ENCODE results near the gene CRTC3. TPM values are rescaled to one million over a fixed set of nuclear protein-coding genes. Genes with fewer than 3 reads are reported as not detected.

The CRTC3 gene
- total and polyA plus RNA-seq, 2 experiments from 2014 or later, result 15.1 to 24.5 TPM

DNA sequence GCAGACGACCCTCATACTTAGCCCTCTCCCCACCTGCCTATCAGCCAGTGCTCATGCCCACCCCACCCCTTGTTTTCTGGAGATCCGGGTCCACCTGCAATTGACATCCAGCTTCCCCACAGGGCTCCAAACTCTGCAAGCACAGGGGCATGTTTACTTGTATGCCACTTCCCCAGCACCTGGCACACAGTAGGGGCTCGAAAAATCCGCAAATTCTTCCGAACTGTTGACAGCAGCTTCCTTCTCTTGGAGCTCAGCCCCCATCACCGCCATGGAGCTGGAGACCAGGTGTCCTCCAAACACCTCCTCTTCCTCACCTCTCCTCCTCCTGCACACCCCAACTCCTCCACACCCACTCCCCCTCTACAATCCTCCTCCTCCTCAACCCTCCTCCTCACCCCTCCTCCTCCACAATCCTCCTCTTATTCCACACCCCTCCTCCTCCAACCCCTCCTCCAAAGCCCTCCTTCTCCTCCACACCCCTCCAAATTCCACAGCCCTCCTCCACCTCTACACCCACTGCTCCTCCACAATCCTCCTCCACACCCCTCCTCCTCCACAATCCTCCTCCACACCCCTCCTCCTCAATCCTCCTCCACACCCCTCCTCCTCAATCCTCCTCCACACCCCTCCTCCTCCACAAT lies 117.1 kb downstream of the CRTC3 start:
- H3K27me3 ChIP-seq, result no peaks in the 10 kb centered on the region
- no peak for DNase-seq (ENCODE audit: low read depth in 1 of 2, low spot score in 1 of 2)
- no peaks in the 10 kb centered on the region for H3K9me3 ChIP-seq (ENCODE audit: low read depth)
- no peaks in the 10 kb centered on the region for H3K4me1 ChIP-seq (ENCODE audit: low read depth)
- no peak overlapping the region for H3K27ac ChIP-seq
- H3K36me3 ChIP-seq, result peaks cover 10% of the 10 kb centered on the region
- TF ChIP-seq, protein P1, sequence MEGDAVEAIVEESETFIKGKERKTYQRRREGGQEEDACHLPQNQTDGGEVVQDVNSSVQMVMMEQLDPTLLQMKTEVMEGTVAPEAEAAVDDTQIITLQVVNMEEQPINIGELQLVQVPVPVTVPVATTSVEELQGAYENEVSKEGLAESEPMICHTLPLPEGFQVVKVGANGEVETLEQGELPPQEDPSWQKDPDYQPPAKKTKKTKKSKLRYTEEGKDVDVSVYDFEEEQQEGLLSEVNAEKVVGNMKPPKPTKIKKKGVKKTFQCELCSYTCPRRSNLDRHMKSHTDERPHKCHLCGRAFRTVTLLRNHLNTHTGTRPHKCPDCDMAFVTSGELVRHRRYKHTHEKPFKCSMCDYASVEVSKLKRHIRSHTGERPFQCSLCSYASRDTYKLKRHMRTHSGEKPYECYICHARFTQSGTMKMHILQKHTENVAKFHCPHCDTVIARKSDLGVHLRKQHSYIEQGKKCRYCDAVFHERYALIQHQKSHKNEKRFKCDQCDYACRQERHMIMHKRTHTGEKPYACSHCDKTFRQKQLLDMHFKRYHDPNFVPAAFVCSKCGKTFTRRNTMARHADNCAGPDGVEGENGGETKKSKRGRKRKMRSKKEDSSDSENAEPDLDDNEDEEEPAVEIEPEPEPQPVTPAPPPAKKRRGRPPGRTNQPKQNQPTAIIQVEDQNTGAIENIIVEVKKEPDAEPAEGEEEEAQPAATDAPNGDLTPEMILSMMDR (IDR thresholded peaks at IDR 0.05; ENCODE audit: low read depth, low read length), result no peak
- H3K4me3 ChIP-seq, result no peak overlapping the region

DNA sequence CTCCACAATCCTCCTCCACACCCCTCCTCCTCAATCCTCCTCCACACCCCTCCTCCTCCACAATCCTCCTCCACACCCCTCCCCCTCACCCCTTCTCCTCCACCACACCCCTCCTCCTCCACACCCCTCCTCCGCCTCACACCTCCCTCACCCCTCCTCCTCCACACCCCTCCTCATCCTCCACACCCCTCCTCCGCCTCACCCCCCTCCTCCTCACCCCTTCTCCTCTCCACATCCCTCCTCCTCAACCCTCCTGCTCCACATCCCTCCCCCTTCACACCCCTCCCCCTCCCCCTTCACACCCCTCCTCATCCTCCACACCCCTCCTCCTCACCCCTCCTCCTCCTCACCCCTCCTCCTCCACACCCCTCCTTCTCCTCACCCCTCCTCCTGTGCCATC lies 117.6 kb downstream of the CRTC3 start:
- Histone ChIP-seq H3K4me3 (no peak overlapping the region), H3K4me1 (ENCODE audit: low read depth) (no peaks in the 10 kb centered on the region), H3K27ac (no peak overlapping the region), H3K27me3 (no peaks in the 10 kb centered on the region), H3K9me3 (ENCODE audit: low read depth) (no peaks in the 10 kb centered on the region), H3K36me3 (peaks cover 10% of the 10 kb centered on the region)
- TF ChIP-seq, protein P1 (IDR thresholded peaks at IDR 0.05; ENCODE audit: low read depth, low read length), result no peak
- no peak for DNase-seq (ENCODE audit: low read depth in 1 of 2, low spot score in 1 of 2)

DNA sequence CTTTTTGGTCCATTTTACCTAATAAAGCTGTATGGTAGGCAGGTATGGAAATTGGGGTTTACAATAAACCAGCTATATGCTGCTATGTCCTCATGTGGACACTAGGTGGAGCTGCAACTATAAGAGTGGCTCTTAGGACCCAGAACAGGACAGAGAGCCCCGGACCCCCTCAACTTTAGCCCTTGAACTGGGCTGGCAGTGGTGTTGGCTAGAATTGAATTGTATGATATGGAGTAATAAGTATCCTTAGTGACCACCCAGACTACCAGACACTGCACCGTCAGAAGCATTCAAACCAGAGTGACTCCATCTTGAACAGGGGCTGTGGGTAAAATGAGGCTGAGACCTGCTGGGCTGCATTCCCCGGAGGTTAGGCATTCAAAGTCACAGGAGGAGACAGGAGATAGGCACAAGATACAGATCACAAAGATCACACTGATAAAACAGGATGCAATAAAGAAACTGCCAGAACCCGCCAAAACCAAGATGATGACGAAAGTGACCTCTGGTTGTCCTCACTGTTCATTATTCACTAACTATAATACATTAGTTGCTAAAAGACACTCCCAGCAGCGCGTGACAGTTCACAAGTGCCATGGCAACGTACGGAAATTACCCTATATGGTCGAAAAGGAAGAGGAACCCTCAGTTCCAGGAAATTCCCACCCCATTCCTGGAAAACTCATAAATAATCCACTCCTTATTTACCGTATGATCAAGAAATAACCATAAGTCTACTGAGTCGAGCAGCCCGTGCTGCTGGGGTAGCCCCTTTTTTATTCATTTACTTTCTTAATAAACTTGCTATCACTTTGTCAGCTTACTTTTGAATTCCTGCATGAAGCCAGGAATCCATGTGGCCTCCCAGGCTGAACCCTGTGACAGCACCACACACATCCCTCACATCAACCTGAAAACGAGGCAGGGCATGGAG lies 118.7 kb downstream of the CRTC3 start:
- Histone ChIP-seq H3K4me3 (no peak overlapping the region), H3K27me3 (no peaks in the 10 kb centered on the region), H3K27ac (no peak overlapping the region), H3K36me3 (peaks cover under 1% of the 10 kb centered on the region), H3K4me1 (ENCODE audit: low read depth) (no peaks in the 10 kb centered on the region), H3K9me3 (ENCODE audit: low read depth) (no peaks in the 10 kb centered on the region)
- peak; percentile 81 to 83 for DNase-seq (ENCODE audit: low read depth in 1 of 2, low spot score in 1 of 2)
- TF ChIP-seq, protein P1 (IDR thresholded peaks at IDR 0.05; ENCODE audit: low read depth, low read length), result peak; percentile 89

DNA sequence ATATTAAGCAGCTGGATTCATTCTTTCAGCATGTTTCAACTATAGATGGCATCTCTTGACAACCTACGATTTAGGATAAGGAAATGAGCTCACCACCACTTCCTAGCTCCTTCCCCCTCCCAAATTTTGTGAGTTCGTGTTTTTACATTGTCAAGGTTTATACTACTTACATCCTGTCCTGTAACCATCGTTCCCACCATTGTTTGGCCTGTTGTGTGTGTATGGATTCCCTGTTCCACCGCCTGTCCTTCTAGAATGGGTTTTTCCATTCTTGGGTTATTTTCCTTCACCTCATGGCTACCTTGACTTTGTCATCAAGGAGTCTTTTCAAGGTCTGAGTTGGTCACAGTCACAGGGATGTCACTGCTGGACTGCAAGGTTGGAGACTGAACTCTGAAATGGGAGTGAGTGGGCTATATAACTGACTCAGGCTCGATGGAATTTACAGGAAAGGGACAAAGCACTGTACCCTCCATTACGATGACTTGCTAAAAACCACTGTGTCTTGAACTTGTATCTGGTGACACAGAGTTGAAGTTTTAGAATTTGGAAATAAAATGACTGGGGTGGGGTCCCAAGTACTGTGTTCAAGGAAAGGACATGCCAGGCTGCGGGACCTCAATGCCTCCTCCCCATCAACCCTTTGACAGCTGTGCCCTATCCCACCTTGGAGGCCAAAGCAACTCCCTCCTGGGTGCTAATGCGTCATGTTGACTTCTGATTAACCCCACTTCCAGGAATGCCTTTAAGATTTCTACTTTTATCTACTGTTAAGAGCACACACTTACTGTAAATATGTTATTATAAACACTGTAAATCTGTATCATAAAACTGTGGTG lies 120.6 kb downstream of the CRTC3 start:
- Histone ChIP-seq H3K4me1 (ENCODE audit: low read depth) (no peaks in the 10 kb centered on the region), H3K36me3 (no peaks in the 10 kb centered on the region), H3K27ac (no peak overlapping the region), H3K4me3 (no peak overlapping the region), H3K27me3 (no peaks in the 10 kb centered on the region), H3K9me3 (ENCODE audit: low read depth) (no peaks in the 10 kb centered on the region)
- peak in 1 of 2 donors; percentile 52 for DNase-seq (ENCODE audit: low read depth in 1 of 2, low spot score in 1 of 2)
- TF ChIP-seq, protein P1 (IDR thresholded peaks at IDR 0.05; ENCODE audit: low read depth, low read length), result no peak

DNA sequence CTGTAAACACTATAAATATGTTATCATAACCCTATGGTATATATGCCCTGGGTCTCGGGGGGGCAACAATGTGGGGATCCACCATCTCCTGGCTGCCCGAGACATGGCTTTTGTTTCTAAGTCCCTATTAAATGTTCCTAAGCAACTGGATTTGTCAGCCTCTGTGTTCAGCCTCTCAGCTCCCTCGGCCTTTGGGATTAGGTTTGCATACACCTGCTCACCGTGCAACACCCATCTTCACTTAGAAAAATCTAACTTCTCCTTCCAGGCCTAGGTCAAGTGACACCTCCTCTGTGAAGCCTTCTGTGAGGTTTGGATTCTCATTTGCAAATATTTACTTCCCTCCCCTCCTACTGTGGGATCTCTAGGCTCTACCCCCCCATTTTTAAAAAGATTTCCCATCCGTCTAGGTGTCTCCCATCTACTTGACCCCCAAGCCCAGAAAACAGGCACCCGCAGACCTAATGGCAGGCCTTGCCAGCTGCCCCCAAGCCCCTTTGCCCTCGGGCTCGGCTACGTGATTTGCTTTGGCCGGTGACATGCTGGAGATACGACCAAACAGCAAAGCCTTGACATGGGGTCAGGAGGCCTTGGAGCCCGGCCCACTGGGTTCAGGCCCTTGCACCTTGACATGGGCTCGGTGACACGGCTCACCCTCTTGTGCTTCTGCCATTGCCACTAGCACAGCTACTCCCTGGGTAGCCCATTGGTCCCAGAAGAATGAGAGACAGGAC lies 121.4 kb downstream of the CRTC3 start:
- TF ChIP-seq, protein P1 (IDR thresholded peaks at IDR 0.05; ENCODE audit: low read depth, low read length), result no peak
- H3K9me3 ChIP-seq (ENCODE audit: low read depth), result no peaks in the 10 kb centered on the region
- DNase-seq (ENCODE audit: low read depth in 1 of 2, low spot score in 1 of 2), result no peak
- H3K27me3 ChIP-seq, result no peaks in the 10 kb centered on the region
- H3K4me1 ChIP-seq (ENCODE audit: low read depth), result no peaks in the 10 kb centered on the region
- H3K36me3 ChIP-seq, result no peaks in the 10 kb centered on the region
- no peak overlapping the region for H3K4me3 ChIP-seq
- H3K27ac ChIP-seq, result no peak overlapping the region
